ENCODE data around the gene SECISBP2L. TPM values are rescaled to one million over a fixed set of nuclear protein-coding genes. Genes with fewer than 3 reads are reported as not detected.
A peak's percentile ranks its signal among the peaks of the same experiment; 100 is the strongest.

SECISBP2L gene
- total and polyA plus RNA-seq, 2 donors (not counting 1 experiment from before 2014, with no cell fraction given): 13.0 to 121 TPM

DNA sequence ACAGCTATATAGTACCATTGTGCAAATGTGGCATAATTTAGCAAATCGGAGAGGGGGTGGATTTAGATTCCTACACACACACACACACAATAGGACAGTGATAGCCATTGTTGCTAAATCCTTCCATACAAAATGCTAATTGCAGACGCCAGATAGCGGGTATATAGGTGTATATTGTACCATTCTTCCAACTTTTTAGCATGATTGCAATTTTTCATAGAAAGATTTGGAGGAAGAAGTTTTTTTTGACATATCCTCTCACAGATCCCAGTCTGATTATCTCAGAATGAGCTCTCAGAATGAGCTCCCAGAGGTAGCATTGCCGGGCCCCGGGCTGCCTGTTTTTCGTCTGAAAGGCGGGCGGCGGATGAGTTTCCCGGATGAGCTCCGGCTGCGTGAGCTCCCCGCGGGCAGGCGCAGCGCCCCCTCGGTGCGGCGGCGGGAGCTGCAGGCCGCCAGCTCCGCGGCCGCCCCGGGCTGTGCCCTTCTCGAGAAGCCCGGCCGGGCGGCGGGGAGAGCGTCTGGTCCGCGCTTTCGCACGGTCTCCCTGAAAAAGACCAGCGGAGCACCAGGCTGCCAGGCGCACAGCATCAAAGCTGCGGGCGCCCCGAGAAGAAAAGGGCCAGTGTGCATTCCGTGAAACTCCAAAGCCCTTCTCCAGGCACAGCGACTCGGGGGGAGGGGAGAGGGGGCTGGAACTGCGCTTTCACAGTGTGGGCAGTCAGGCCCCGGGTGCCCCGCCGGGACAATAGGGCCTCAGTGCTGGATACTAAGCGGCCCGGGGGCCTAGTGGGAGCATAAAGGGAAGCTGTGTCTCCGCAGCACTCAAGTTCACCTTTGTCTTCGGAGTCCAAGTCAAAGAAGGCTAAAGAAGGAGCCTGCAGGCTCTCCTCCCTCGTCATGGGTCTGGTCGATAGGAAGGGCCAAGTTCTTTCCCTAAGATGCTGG lies 70.5 kb downstream of the SECISBP2L start:
- intact Hi-C loops (cut with micrococcal nuclease): no loop called here

More for the DNA sequence above, 70.5 kb downstream of the SECISBP2L start:
- Histone ChIP-seq H2AFZ (ENCODE audit: insufficient read depth, low read depth, low read length, poor library complexity, severe bottlenecking) (peak overlapping the region; percentile 74), H3K27me3 (replicated peaks in 1 of 4; ENCODE audit: control extremely low read depth in 1 of 4, control insufficient read depth in 3 of 4, insufficient read depth in 4 of 4, low read length in 3 of 4) (peaks cover 0 to 23% (median 10%) of the 10 kb centered on the region in 4 experiments), H3K79me2 (ENCODE audit: control insufficient read depth, insufficient read depth, low read length) (no peaks in the 10 kb centered on the region), H3K36me3 (replicated peaks in 1 of 2; ENCODE audit: control extremely low read depth in 1 of 2, control insufficient read depth in 1 of 2, extremely low read depth in 1 of 2, insufficient read depth in 2 of 2, low read length in 1 of 2) (no peaks in the 10 kb centered on the region), H3K4me2 (replicated peaks; ENCODE audit: low read depth, low read length, poor library complexity, severe bottlenecking) (peak overlapping the region; percentile 72), H3K9me3 (ENCODE audit: control extremely low read depth in 1 of 3, control insufficient read depth in 2 of 3, insufficient read depth in 1 of 3, low read length in 2 of 3) (peaks cover 0 to 5% (median 0%) of the 10 kb centered on the region in 3 donors), H3K4me1 (ENCODE audit: control insufficient read depth in 2 of 2, insufficient read depth in 2 of 2, low read length in 2 of 2) (peaks cover 5 to 8% of the 10 kb centered on the region in 2 donors), H3K27ac (ENCODE audit: low read length in 2 of 2) (no peak overlapping the region), H3K4me3 (ENCODE audit: control extremely low read depth in 1 of 5, extremely low read depth in 1 of 5, insufficient read depth in 1 of 5, low read depth in 2 of 5, low read length in 4 of 5) (peak overlapping the region in 4 of 5 experiments; percentile 27 to 53 (median 50)), H4K20me1 (ENCODE audit: control insufficient read depth, insufficient read depth, low read length, poor library complexity, severe bottlenecking) (no peaks in the 10 kb centered on the region), H3K9ac (ENCODE audit: low read length) (peak overlapping the region; percentile 48)
- ChIA-PET CTCF (interaction anchor here (0.6 to 3.2 kb wide), 22 partner anchors 10 to 180 kb away, joined by 3 to 38 read pairs (median 4); partner anchors contain the start of genes EID1 and SHC4), POLR2A (no interaction called here)
- H3K27ac Mint-ChIP-seq: no peak overlapping the region
- peak; percentile 96 for ATAC-seq (ENCODE audit: low read depth)
- peak overlapping the region; percentile 78 for H3K4me3 Mint-ChIP-seq
- H3K27me3 Mint-ChIP-seq: peaks cover 46% of the 10 kb centered on the region
- TF ChIP-seq, protein P1, sequence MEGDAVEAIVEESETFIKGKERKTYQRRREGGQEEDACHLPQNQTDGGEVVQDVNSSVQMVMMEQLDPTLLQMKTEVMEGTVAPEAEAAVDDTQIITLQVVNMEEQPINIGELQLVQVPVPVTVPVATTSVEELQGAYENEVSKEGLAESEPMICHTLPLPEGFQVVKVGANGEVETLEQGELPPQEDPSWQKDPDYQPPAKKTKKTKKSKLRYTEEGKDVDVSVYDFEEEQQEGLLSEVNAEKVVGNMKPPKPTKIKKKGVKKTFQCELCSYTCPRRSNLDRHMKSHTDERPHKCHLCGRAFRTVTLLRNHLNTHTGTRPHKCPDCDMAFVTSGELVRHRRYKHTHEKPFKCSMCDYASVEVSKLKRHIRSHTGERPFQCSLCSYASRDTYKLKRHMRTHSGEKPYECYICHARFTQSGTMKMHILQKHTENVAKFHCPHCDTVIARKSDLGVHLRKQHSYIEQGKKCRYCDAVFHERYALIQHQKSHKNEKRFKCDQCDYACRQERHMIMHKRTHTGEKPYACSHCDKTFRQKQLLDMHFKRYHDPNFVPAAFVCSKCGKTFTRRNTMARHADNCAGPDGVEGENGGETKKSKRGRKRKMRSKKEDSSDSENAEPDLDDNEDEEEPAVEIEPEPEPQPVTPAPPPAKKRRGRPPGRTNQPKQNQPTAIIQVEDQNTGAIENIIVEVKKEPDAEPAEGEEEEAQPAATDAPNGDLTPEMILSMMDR (IDR thresholded peaks at IDR 0.05): peak; percentile 97
- TF ChIP-seq EZH2 (IDR thresholded peaks at IDR 0.05; ENCODE audit: borderline replicate concordance, insufficient read depth, low read depth, low read length, poor library complexity, severe bottlenecking): no peak
- H3K9me3 Mint-ChIP-seq (ENCODE audit: insufficient read depth): no peaks in the 10 kb centered on the region
- 8% methylated on average over 50 of the region's 53 CpGs for WGBS (ENCODE audit: insufficient coverage)
- peak; percentile 78 for DNase-seq
- H3K4me1 Mint-ChIP-seq: peaks cover 5% of the 10 kb centered on the region
